ENCODE data around the gene BRINP3.

The BRINP3 gene

GRCh38 chr1:190116921-190117320, 360.7 kb downstream of the BRINP3 start:
- no peak for DNase-seq (ENCODE audit: low read depth)
- H3K4me3 ChIP-seq (ENCODE audit: low read depth, low read length) = no peak overlapping the region
- TF ChIP-seq POLR2A (IDR thresholded peaks at IDR 0.05; ENCODE audit: extremely low read depth, insufficient read length) = no peak
- TF ChIP-seq CTCF (IDR thresholded peaks at IDR 0.05; ENCODE audit: low read depth, low read length) = no peak
- no peak for TF ChIP-seq MYC (IDR thresholded peaks at IDR 0.05; ENCODE audit: low read depth, low read length)
- TF ChIP-seq MAX (IDR thresholded peaks at IDR 0.05; ENCODE audit: low read depth, low read length) = no peak

- no peak for DNase-seq (ENCODE audit: low read depth)
- TF ChIP-seq CTCF (IDR thresholded peaks at IDR 0.05; ENCODE audit: low read depth, low read length) (no peak), MAX (IDR thresholded peaks at IDR 0.05; ENCODE audit: low read depth, low read length) (no peak), POLR2A (IDR thresholded peaks at IDR 0.05; ENCODE audit: extremely low read depth, insufficient read length) (no peak), MYC (IDR thresholded peaks at IDR 0.05; ENCODE audit: low read depth, low read length) (no peak)
These were observed 372.7 kb downstream of the BRINP3 start for GRCh38 chr1:190104961-190105360.

GRCh38 chr1:190102757-190103326, 374.8 kb downstream of the BRINP3 start:
- DNase-seq (ENCODE audit: low read depth) = no peak
- no peak overlapping the region for H3K4me3 ChIP-seq (ENCODE audit: low read depth, low read length)
- TF ChIP-seq MYC (IDR thresholded peaks at IDR 0.05; ENCODE audit: low read depth, low read length) (no peak), MAX (IDR thresholded peaks at IDR 0.05; ENCODE audit: low read depth, low read length) (no peak), CTCF (IDR thresholded peaks at IDR 0.05; ENCODE audit: low read depth, low read length) (no peak), POLR2A (IDR thresholded peaks at IDR 0.05; ENCODE audit: extremely low read depth, insufficient read length) (no peak)

More at GRCh38 chr1:190104961-190105360, 372.7 kb downstream of the BRINP3 start:
- H3K4me3 ChIP-seq (ENCODE audit: low read depth, low read length) = no peak overlapping the region

- TF ChIP-seq MYC (IDR thresholded peaks at IDR 0.05; ENCODE audit: low read depth, low read length) (no peak), POLR2A (IDR thresholded peaks at IDR 0.05; ENCODE audit: extremely low read depth, insufficient read length) (no peak), CTCF (IDR thresholded peaks at IDR 0.05; ENCODE audit: low read depth, low read length) (no peak), MAX (IDR thresholded peaks at IDR 0.05; ENCODE audit: low read depth, low read length) (no peak)
- DNase-seq (ENCODE audit: low read depth) = no peak
- no peak overlapping the region for H3K4me3 ChIP-seq (ENCODE audit: low read depth, low read length)
These were observed 375.9 kb downstream of the BRINP3 start for GRCh38 chr1:190101756-190102155.

GRCh38 chr1:190098756-190099155, 378.9 kb downstream of the BRINP3 start:
- H3K4me3 ChIP-seq (ENCODE audit: low read depth, low read length) = no peak overlapping the region
- TF ChIP-seq MYC (IDR thresholded peaks at IDR 0.05; ENCODE audit: low read depth, low read length) (no peak), CTCF (IDR thresholded peaks at IDR 0.05; ENCODE audit: low read depth, low read length) (no peak), MAX (IDR thresholded peaks at IDR 0.05; ENCODE audit: low read depth, low read length) (no peak), POLR2A (IDR thresholded peaks at IDR 0.05; ENCODE audit: extremely low read depth, insufficient read length) (no peak)
- DNase-seq (ENCODE audit: low read depth) = no peak
